ENCODE measurements around the gene F7.

DNA sequence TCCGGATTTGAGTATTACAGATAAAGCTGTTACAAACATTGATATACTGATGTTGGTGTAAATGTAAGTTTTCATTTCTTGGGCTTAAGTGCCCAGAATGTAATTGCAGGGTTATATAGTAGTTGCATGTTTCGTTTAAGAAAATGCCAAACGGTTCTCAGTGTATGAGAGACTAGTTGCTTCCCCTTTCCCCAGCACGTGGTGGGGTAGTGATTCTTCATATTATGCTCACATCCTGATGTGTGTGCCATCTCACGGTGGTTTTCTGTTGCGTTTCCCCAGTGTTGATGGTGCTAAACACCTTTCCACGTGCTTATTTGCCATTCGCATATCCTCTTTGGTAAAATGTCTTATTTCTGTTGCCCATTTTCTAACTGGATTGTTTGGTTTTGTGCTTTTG lies 34.7 kb upstream of the F7 start:
- TF ChIP-seq, protein P1, sequence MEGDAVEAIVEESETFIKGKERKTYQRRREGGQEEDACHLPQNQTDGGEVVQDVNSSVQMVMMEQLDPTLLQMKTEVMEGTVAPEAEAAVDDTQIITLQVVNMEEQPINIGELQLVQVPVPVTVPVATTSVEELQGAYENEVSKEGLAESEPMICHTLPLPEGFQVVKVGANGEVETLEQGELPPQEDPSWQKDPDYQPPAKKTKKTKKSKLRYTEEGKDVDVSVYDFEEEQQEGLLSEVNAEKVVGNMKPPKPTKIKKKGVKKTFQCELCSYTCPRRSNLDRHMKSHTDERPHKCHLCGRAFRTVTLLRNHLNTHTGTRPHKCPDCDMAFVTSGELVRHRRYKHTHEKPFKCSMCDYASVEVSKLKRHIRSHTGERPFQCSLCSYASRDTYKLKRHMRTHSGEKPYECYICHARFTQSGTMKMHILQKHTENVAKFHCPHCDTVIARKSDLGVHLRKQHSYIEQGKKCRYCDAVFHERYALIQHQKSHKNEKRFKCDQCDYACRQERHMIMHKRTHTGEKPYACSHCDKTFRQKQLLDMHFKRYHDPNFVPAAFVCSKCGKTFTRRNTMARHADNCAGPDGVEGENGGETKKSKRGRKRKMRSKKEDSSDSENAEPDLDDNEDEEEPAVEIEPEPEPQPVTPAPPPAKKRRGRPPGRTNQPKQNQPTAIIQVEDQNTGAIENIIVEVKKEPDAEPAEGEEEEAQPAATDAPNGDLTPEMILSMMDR (IDR thresholded peaks at IDR 0.05; ENCODE audit: low read depth, low read length, poor library complexity, severe bottlenecking): no peak
- no peak for TF ChIP-seq EZH2phosphoT487 (IDR thresholded peaks at IDR 0.05; ENCODE audit: borderline replicate concordance, low read length)

All from DOHH2 (cell line).